Left lung (tissue), 10 donors: Measurements from ENCODE around the gene GNB1L. TPM values are rescaled to one million over a fixed set of nuclear protein-coding genes. Genes with fewer than 3 reads are reported as not detected.

ENCODE experiments used
- ATAC-seq: fragments of 200-7000 bp; cut with Tn5 transposase; one replicate; pipeline ENCODE4 v1.9.1; 2020; ENCODE audit warnings: moderate library complexity
- DNase-seq, 4 donors: peaks; one replicate each; pipeline ENCODE4 v3.0.0-alpha.2; 2013 to 2020
- H3K27ac ChIP-seq, 2 donors: fragments of 200-600 bp; sonication (generic) in 1 of 2; one replicate each; pipeline versions ENCODE4 v1.5.0 to v1.8.0; 2020 to 2021
- H3K27me3 ChIP-seq, 2 donors: fragments of 200-600 bp; sonication (generic) in 1 of 2; one replicate each; pipeline versions ENCODE4 v1.5.0 to v1.8.0; 2020 to 2021
- H3K36me3 ChIP-seq, 2 donors: fragments of 200-600 bp; sonication (generic) in 1 of 2; one replicate each; pipeline versions ENCODE4 v1.5.0 to v1.8.0; 2020 to 2021
- H3K4me1 ChIP-seq, 2 donors: fragments of 200-600 bp; one replicate each; pipeline ENCODE4 v1.8.0; 2021
- H3K4me3 ChIP-seq, 2 donors: fragments of 200-600 bp; sonication (generic) in 1 of 2; one replicate each; pipeline versions ENCODE4 v1.5.0 to v1.8.0; 2020 to 2021; ENCODE audit warnings: mild to moderate bottlenecking in 1 of 2
- H3K9me3 ChIP-seq, 2 donors: fragments of 200-600 bp; sonication (generic) in 1 of 2; one replicate each; pipeline versions ENCODE4 v1.5.0 to v1.8.0; 2020 to 2021
- CTCF ChIP-seq, 2 donors: fragments of 200-600 bp; sonication (generic) in 1 of 2; IDR thresholded peaks; one replicate each; pipeline versions ENCODE4 v1.5.0 to v1.8.0; 2021; ENCODE audit warnings: antibody characterized with exemption in 2 of 2
- intact Hi-C, 2 donors: fragments of 100-400 bp; cut with DNase I; formaldehyde crosslinking; loops; one replicate each; pipeline versions ENCODE4 v1.11.2 to v1.14.2; 2022
- polyA plus RNA-seq, 6 donors: library from polyadenylated mRNA; unstranded; fragments of 120-200 nt; gene quantifications; one replicate each; pipeline ENCODE4 v1.2.1, GENCODE V29; 2013; ENCODE audit not compliant: insufficient read length in 6 of 6
- total RNA-seq, 2 donors: library from RNA; stranded (reverse); fragmentation: NEBNext Ultra II Directional; extraction: Animal tissue kit (Norgen Biotek cat#: 25700); gene quantifications; one replicate each; pipeline ENCODE4 v1.2.1, GENCODE V29; 2021
- donor health status: DM: no; HTN: yes; CAD: no.
- donor health status: DM: no; HTN: no; CAD: no.

The GNB1L gene
- total and polyA plus RNA-seq, 8 donors: 4.3 to 7.9 (median 5.5) TPM

DNA sequence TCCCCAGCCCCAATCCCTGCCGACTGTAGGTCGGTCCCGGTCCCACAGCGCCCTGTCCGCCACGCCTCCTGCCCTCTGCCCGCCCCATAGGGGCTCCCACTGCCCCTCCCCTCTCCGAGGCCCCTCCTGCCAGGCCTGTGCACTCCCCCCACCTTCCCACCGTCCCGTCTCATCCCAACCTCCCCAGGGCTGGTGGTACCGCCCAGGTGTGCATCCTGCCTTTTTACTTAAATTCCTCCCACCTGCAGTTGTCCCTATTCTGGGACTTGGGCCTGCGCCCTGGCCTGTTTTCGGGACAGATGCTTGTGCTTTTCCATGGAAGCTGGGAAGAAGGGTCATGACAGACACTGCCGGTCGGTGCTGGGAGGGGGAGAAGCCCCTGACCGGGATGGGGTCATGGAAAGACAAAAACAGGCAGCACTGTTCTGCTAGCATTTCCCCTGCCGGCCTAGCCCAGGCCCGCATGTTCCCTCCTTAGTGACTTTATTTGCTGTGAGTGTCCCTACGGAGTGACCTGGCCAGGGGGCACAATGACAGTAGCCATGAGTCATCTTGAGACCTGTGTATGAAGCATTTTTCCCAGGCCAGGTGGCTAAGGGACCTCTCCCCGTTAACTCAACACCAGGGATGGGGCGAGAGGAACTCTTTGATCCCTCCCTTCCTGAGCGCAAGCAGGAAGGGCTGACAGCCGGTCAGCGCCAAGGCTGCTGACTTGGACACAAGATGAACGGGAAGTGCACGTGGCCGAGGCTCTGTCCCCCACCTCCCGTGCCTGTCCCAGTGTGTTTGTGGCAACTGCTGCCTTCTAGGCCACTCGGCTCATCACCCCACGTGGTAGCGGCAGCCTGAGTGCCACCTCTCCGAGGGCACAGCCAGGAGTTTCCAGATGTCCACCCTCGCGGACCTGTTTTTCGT lies 87.0 kb downstream of the GNB1L start:
- H3K27me3 ChIP-seq: peaks cover 71 to 100% of the 10 kb centered on the region in 2 donors
- DNase-seq: peak in 2 of 4 donors; percentile 65
- intact Hi-C loops: no loop called here
- H3K9me3 ChIP-seq: no peaks in the 10 kb centered on the region
- no peak for TF ChIP-seq CTCF (IDR thresholded peaks at IDR 0.05)
- H3K4me3 ChIP-seq: peak overlapping the region in 1 of 2 donors; percentile 32
- peak; percentile 35 for ATAC-seq
- H3K27ac ChIP-seq: no peak overlapping the region
- H3K4me1 ChIP-seq: peaks cover 13 to 32% of the 10 kb centered on the region in 2 donors
- no peaks in the 10 kb centered on the region for H3K36me3 ChIP-seq

- intact Hi-C loops: no loop called here
- Histone ChIP-seq H3K27ac (peak overlapping the region in 1 of 2 donors; percentile 53), H3K9me3 (no peaks in the 10 kb centered on the region), H3K27me3 (peaks cover 76 to 100% of the 10 kb centered on the region in 2 donors), H3K36me3 (no peaks in the 10 kb centered on the region), H3K4me3 (peak overlapping the region; percentile 22 to 32), H3K4me1 (peaks cover 13 to 32% of the 10 kb centered on the region in 2 donors)
- ATAC-seq (peak; percentile 81), DNase-seq (peak in 2 of 4 donors; percentile 76 to 90)
- no peak for TF ChIP-seq CTCF (IDR thresholded peaks at IDR 0.05)
Measured at GRCh38 chr22:19766511-19767426, 87.9 kb downstream of the GNB1L start.

DNA sequence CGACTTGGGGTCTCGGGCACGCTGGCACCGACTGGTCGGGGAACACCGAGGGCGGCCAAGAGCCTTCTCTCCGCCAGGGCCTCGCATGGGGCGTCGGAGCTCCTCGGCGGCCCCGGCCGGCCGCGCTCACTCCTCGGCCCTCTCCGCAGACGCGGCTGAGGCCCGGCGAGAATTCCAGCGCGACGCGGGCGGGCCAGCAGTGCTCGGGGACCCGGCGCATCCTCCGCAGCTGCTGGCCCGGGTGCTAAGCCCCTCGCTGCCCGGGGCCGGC lies 88.5 kb downstream of the GNB1L start:
- ATAC-seq: no peak

DNA sequence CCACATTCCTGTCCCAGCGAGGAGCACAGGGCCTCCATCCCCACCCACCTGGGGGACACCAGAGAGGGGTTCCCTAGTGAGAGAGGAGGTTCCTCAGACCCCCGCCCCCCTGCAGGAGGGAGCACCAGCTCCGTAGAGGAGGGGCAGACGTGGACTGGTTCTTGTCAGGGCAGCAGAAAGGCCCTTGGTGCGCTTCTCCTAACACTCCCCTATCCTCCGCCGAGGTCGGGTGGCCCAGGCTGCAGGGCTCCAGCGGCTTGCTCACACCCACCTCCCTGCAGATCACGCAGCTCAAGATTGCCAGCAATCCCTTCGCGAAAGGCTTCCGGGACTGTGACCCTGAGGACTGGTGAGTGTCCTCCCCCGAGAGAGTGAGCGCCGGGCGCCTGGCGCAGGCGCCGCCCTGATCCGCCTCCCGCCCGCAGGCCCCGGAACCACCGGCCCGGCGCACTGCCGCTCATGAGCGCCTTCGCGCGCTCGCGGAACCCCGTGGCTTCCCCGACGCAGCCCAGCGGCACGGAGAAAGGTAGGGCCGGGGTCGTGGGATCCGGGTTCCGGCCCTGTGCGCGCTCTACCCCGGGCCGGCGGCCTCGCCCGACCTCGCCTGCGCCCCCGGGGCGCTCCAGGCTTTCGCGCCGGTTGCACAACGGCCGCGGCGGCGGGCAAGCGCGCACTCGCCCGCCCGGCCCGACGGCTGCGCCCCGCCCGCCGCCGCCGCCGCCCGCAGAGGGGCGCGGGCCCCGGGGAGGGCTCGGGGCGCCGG lies 89.0 kb downstream of the GNB1L start:
- intact Hi-C loops: no loop called here
- no peak overlapping the region for H3K27ac ChIP-seq
- no peaks in the 10 kb centered on the region for H3K9me3 ChIP-seq
- H3K4me1 ChIP-seq: peaks cover 13 to 38% of the 10 kb centered on the region in 2 donors
- peak overlapping the region in 1 of 2 donors; percentile 32 for H3K4me3 ChIP-seq
- H3K36me3 ChIP-seq: no peaks in the 10 kb centered on the region
- ATAC-seq (peak; percentile 20), DNase-seq (peak in 1 of 4 donors; percentile 78)
- peaks cover 85 to 98% of the 10 kb centered on the region in 2 donors for H3K27me3 ChIP-seq
- TF ChIP-seq CTCF (IDR thresholded peaks at IDR 0.05): no peak

More for the DNA sequence above, 88.5 kb downstream of the GNB1L start:
- no peaks in the 10 kb centered on the region for H3K9me3 ChIP-seq
- no peaks in the 10 kb centered on the region for H3K36me3 ChIP-seq
- TF ChIP-seq CTCF (IDR thresholded peaks at IDR 0.05): no peak
- peak overlapping the region in 1 of 2 donors; percentile 53 for H3K27ac ChIP-seq
- H3K4me1 ChIP-seq: peaks cover 13 to 36% of the 10 kb centered on the region in 2 donors
- DNase-seq: peak in 1 of 4 donors; percentile 69
- H3K27me3 ChIP-seq: peaks cover 82 to 100% of the 10 kb centered on the region in 2 donors
- H3K4me3 ChIP-seq: peak overlapping the region; percentile 22 to 32
- intact Hi-C loops: no loop called here
